B cell (primary cell): ENCODE measurements around the gene PSRC1. TPM values are rescaled to one million over a fixed set of nuclear protein-coding genes. Genes with fewer than 3 reads are reported as not detected.

Experiments used
- ATAC-seq: fragments of 200-7000 bp; cut with Tn5 transposase; one replicate; pipeline ENCODE4 v1.10.0; 2021; ENCODE audit warnings: low read depth, mild to moderate bottlenecking, moderate number of reproducible peaks, moderate library complexity
- CTCF ChIA-PET: fragments of 350-600 bp; sonication (Branson Sonifier 250); formaldehyde crosslinking; loops from one replicate; lab custom pipeline; 2021; ENCODE audit warnings: antibody characterized with exemption, inconsistent platforms; lab: Charles Lee
- POLR2A ChIA-PET: fragments of 350-600 bp; sonication (Branson Sonifier 250); formaldehyde crosslinking; loops from one replicate; lab custom pipeline; 2021; ENCODE audit warnings: antibody characterized with exemption; lab: Charles Lee
- DNase-seq: peaks from one replicate; pipeline ENCODE4 v3.0.0; 2013
- H2AFZ ChIP-seq: 2 replicates; pipeline ENCODE4 v1.6.1; 2012; ENCODE audit warnings: mild to moderate bottlenecking, low read depth, low read length; ENCODE audit not compliant: insufficient read depth, poor library complexity, severe bottlenecking
- H3K27ac ChIP-seq, 2 donors: 1 replicate in 1 of 2; 2 replicates in 1 of 2; pipeline ENCODE4 v1.5.1; 2012 to 2013; ENCODE audit warnings: low read length in 2 of 2, mild to moderate bottlenecking in 2 of 2, moderate library complexity in 1 of 2
- H3K27me3 ChIP-seq, 4 experiments: fragments of 200-600 bp in 1 of 4; sonication (generic) in 1 of 4; replicated peaks in 1 of 4; 1 replicate in 2 of 4; 2 replicates in 2 of 4; pipeline versions ENCODE4 v1.6.1 to v1.7.0; 2013 to 2016; ENCODE audit warnings: low read length in 3 of 4, mild to moderate bottlenecking in 2 of 4, mixed read lengths in 1 of 4, moderate library complexity in 1 of 4; ENCODE audit not compliant: insufficient read depth in 4 of 4, control insufficient read depth in 3 of 4; ENCODE audit errors: control extremely low read depth in 1 of 4
- H3K36me3 ChIP-seq, 2 experiments: replicated peaks in 1 of 2; 1 replicate in 1 of 2; 2 replicates in 1 of 2; pipeline versions ENCODE4 v1.6.1 to v1.7.1; 2013; ENCODE audit warnings: low read length in 1 of 2; ENCODE audit not compliant: insufficient read depth in 2 of 2, control insufficient read depth in 1 of 2; ENCODE audit errors: control extremely low read depth in 1 of 2, extremely low read depth in 1 of 2
- H3K4me1 ChIP-seq, 2 donors: fragments of 200-600 bp in 1 of 2; sonication (generic) in 1 of 2; 1 replicate in 1 of 2; 2 replicates in 1 of 2; pipeline versions ENCODE4 v1.5.1 to v1.6.1; 2013 to 2017; ENCODE audit warnings: low read length in 2 of 2; ENCODE audit not compliant: control insufficient read depth in 2 of 2, insufficient read depth in 2 of 2
- H3K4me2 ChIP-seq: replicated peaks from 2 replicates; pipeline ENCODE3; 2012; ENCODE audit warnings: mild to moderate bottlenecking, low read depth, low read length; ENCODE audit not compliant: poor library complexity, severe bottlenecking
- H3K4me3 ChIP-seq, 5 experiments: fragments of 200-600 bp in 1 of 5; sonication (generic) in 1 of 5; 1 replicate in 3 of 5; 2 replicates in 2 of 5; pipeline versions ENCODE4 v1.5.1 to v1.7.0; 2011 to 2016; ENCODE audit warnings: low read length in 4 of 5, mild to moderate bottlenecking in 4 of 5, low read depth in 2 of 5, control low read depth in 1 of 5, moderate library complexity in 1 of 5; ENCODE audit not compliant: insufficient read depth in 1 of 5; ENCODE audit errors: control extremely low read depth in 1 of 5, extremely low read depth in 1 of 5
- H3K79me2 ChIP-seq: fragments of 200-600 bp; sonication (generic); one replicate; pipeline ENCODE4 v1.6.0; 2016; ENCODE audit warnings: low read length; ENCODE audit not compliant: control insufficient read depth, insufficient read depth
- H3K9ac ChIP-seq: fragments of 200-600 bp; sonication (generic); 2 replicates; pipeline ENCODE4 v1.6.1; 2017; ENCODE audit warnings: mild to moderate bottlenecking, low read length, moderate library complexity
- H3K9me3 ChIP-seq, 3 donors: one replicate each; pipeline versions ENCODE4 v1.6.1 to v1.7.1; 2013; ENCODE audit warnings: low read length in 2 of 3; ENCODE audit not compliant: control insufficient read depth in 2 of 3, insufficient read depth in 1 of 3; ENCODE audit errors: control extremely low read depth in 1 of 3
- H4K20me1 ChIP-seq: 2 replicates; pipeline ENCODE4 v1.6.0; 2012; ENCODE audit warnings: mild to moderate bottlenecking, low read length; ENCODE audit not compliant: insufficient read depth, control insufficient read depth, poor library complexity, severe bottlenecking
- H3K27ac Mint-ChIP-seq: one replicate; pipeline ENCODE4 v1.8.0; 2021; ENCODE audit warnings: mixed read lengths
- H3K27me3 Mint-ChIP-seq: one replicate; pipeline ENCODE4 v1.8.0; 2021; ENCODE audit warnings: mixed read lengths
- H3K4me1 Mint-ChIP-seq: one replicate; pipeline ENCODE4 v1.8.0; 2021; ENCODE audit warnings: mixed read lengths
- H3K4me3 Mint-ChIP-seq: one replicate; pipeline ENCODE4 v1.8.0; 2021; ENCODE audit warnings: mixed read lengths
- H3K9me3 Mint-ChIP-seq: one replicate; pipeline ENCODE4 v1.8.0; 2022; ENCODE audit warnings: mixed read lengths; ENCODE audit not compliant: insufficient read depth
- EZH2 ChIP-seq: IDR thresholded peaks from 2 replicates; pipeline ENCODE4 v1.6.1; 2012; ENCODE audit warnings: borderline replicate concordance, low read depth, mild to moderate bottlenecking, moderate library complexity, low read length; ENCODE audit not compliant: insufficient read depth, poor library complexity, severe bottlenecking
- WGBS: methylation state at CpG from one replicate; pipeline ENCODE4 v1.1.5; 2013; ENCODE audit warnings: missing lambda C conversion rate; ENCODE audit not compliant: insufficient coverage; 5-methylcytosine and 5-hydroxymethylcytosine counted together
- intact Hi-C: fragments of 100-400 bp; cut with micrococcal nuclease; formaldehyde crosslinking; loops from one replicate; pipeline ENCODE4 v1.10.0; 2022
- polyA plus RNA-seq: library from polyadenylated mRNA; depleted of rRNA; stranded (reverse); fragments of >200 nt; gene quantifications from 2 replicates; pipeline ENCODE4 v1.2.3, GENCODE V29; 2012
- total RNA-seq, 2 donors: library from RNA; stranded (reverse); fragments of 120-200 nt in 1 of 2; gene quantifications; 1 replicate in 1 of 2; 2 replicates in 1 of 2; pipeline versions ENCODE4 v1.2.3 to v1.2.4, GENCODE V29; 2013 to 2022
- TF ChIP-seq, protein P1 (sequence below): fragments of 200-600 bp; IDR thresholded peaks from one replicate; pipeline ENCODE4 v1.8.0; 2022; ENCODE audit warnings: antibody characterized with exemption, mild to moderate bottlenecking

Gene PSRC1
- total and polyA plus RNA-seq, 2 donors (not counting 1 experiment from before 2014, with no cell fraction given): 0.25 TPM; not detected in 1

DNA sequence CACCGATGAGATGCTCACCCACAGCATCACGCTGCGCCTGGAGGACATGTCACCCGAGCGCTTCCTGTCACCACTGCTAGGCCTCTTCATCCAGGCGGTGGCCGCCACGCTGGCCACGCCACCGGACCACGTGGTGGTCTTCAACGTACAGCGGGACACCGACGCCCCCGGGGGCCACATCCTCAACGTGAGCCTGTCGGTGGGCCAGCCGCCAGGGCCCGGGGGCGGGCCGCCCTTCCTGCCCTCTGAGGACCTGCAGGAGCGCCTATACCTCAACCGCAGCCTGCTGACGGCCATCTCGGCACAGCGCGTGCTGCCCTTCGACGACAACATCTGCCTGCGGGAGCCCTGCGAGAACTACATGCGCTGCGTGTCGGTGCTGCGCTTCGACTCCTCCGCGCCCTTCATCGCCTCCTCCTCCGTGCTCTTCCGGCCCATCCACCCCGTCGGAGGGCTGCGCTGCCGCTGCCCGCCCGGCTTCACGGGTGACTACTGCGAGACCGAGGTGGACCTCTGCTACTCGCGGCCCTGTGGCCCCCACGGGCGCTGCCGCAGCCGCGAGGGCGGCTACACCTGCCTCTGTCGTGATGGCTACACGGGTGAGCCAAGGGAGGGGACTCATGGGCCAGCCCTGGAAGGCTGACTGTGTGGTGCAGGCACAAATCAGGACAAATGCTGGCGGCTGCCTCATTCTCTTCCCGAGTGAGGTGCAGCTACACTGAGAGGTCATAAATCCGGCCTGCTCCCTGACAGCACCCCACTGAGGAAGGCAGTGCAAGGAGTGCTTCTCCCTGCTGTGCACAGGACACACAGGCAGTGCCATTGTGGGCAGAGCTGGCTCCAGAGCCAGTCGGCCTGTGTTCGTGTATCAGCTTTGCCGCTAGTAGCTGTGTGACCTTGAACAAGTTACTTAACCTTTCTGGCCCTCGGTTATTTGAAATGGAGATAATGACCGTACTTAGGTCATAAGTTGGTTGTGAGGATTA lies 24.2 kb downstream of the PSRC1 start:
- no peak overlapping the region for H3K27ac Mint-ChIP-seq

More for the DNA sequence above, 24.2 kb downstream of the PSRC1 start:
- Mint-ChIP-seq H3K4me1 (peaks cover 4% of the 10 kb centered on the region), H3K4me3 (no peak overlapping the region), H3K9me3 (no peaks in the 10 kb centered on the region), H3K27me3 (peaks cover 8% of the 10 kb centered on the region)
- H3K36me3 ChIP-seq: no peaks in the 10 kb centered on the region
- H4K20me1 ChIP-seq: no peaks in the 10 kb centered on the region
- H3K9me3 ChIP-seq: no peaks in the 10 kb centered on the region
- H2AFZ ChIP-seq: no peak overlapping the region
- H3K4me1 ChIP-seq: peaks cover 0 to 7% of the 10 kb centered on the region in 2 donors
- ChIA-PET CTCF (interaction anchor here (1.3 to 8.1 kb wide), 2 partner anchors 18 to 142 kb away, joined by 3 to 73 read pairs; no protein-coding TSS in a partner anchor), POLR2A (no interaction called here)
- no peak overlapping the region for H3K4me3 ChIP-seq
- H3K27ac ChIP-seq: no peak overlapping the region
- ATAC-seq (no peak), DNase-seq (no peak)
- 96% methylated on average over 67 of the region's 69 CpGs for WGBS
- no peak overlapping the region for H3K4me2 ChIP-seq
- intact Hi-C loops: no loop called here
- no peaks in the 10 kb centered on the region for H3K79me2 ChIP-seq
- no peak overlapping the region for H3K9ac ChIP-seq
- H3K27me3 ChIP-seq: peaks cover 0 to 4% (median 0%) of the 10 kb centered on the region in 4 experiments
- TF ChIP-seq, protein P1, sequence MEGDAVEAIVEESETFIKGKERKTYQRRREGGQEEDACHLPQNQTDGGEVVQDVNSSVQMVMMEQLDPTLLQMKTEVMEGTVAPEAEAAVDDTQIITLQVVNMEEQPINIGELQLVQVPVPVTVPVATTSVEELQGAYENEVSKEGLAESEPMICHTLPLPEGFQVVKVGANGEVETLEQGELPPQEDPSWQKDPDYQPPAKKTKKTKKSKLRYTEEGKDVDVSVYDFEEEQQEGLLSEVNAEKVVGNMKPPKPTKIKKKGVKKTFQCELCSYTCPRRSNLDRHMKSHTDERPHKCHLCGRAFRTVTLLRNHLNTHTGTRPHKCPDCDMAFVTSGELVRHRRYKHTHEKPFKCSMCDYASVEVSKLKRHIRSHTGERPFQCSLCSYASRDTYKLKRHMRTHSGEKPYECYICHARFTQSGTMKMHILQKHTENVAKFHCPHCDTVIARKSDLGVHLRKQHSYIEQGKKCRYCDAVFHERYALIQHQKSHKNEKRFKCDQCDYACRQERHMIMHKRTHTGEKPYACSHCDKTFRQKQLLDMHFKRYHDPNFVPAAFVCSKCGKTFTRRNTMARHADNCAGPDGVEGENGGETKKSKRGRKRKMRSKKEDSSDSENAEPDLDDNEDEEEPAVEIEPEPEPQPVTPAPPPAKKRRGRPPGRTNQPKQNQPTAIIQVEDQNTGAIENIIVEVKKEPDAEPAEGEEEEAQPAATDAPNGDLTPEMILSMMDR: no peak
- no peak for TF ChIP-seq EZH2
